Measurements from ENCODE around the gene LLCFC1. TPM values are rescaled to one million over a fixed set of nuclear protein-coding genes. Genes with fewer than 3 reads are reported as not detected.

The LLCFC1 gene
- total and polyA plus RNA-seq, 2 of the 13 experiments (the other 11 are each of a cell fraction or from before 2014, with no cell fraction given), result not detected

GRCh38 chr7:142957723-142958122, 18.4 kb downstream of the LLCFC1 start:
- ChIA-PET CTCF (ENCODE audit: low intra/inter-chr PET ratio, low total read pairs) (no interaction called here), POLR2A (no interaction called here)
- DNase-seq (ENCODE audit: low spot score) (no peak), FAIRE-seq (no peak), ATAC-seq (no peak)
- TF ChIP-seq ZNF773 (CRISPR knock-in tag; IDR thresholded peaks at IDR 0.05; ENCODE audit: borderline replicate concordance) (no peak), ZNF275 (CRISPR knock-in tag; IDR thresholded peaks at IDR 0.05; ENCODE audit: borderline replicate concordance) (no peak), ZNF12 (CRISPR knock-in tag; IDR thresholded peaks at IDR 0.05) (no peak), ZMYM3 (CRISPR knock-in tag; IDR thresholded peaks at IDR 0.05) (no peak)
- Histone ChIP-seq H3K4me1 (ENCODE audit: insufficient read depth, low read length) (no peaks in the 10 kb centered on the region), H3K9me3 (ENCODE audit: low read length) (no peaks in the 10 kb centered on the region), H3K9ac (ENCODE audit: insufficient read depth, low read depth, low read length) (no peak overlapping the region), H4K20me1 (ENCODE audit: insufficient read depth, low read length) (no peaks in the 10 kb centered on the region), H3K27me3 (ENCODE audit: control insufficient read depth in 1 of 2, insufficient read depth in 2 of 2, low read length in 2 of 2) (no peaks in the 10 kb centered on the region; a peak in 1 of 5 replicates), H2AFZ (ENCODE audit: low read length) (no peak overlapping the region), H3K79me2 (ENCODE audit: insufficient read depth, low read length) (no peaks in the 10 kb centered on the region), H3K4me3 (replicated peaks in 1 of 3; ENCODE audit: insufficient read depth in 1 of 3, low read depth in 2 of 3, low read length in 3 of 3) (no peak overlapping the region), H3K36me3 (replicated peaks in 1 of 2; ENCODE audit: control insufficient read depth in 1 of 2, insufficient read depth in 2 of 2, low read length in 2 of 2) (no peaks in the 10 kb centered on the region), H3K4me2 (ENCODE audit: low read depth, low read length) (no peak overlapping the region), H3K27ac (ENCODE audit: extremely low read length, insufficient read depth, low read length) (no peak overlapping the region)
- 54% methylated on average over 7 of the region's 8 CpGs for WGBS (ENCODE audit: low lambda C conversion rate)
- intact Hi-C loops (cut with micrococcal nuclease; ENCODE audit: unreplicated experiment), result no loop called here
- in situ Hi-C loops (cut with HindIII; ENCODE audit: extremely low pct_ligation_motif_present, low pct_unique_long_range_greater_than_20kb), result no loop called here
- no TSS peak for BruUV-seq (replicated peaks)

- Histone ChIP-seq H3K36me3 (replicated peaks in 1 of 2; ENCODE audit: control insufficient read depth in 1 of 2, insufficient read depth in 2 of 2, low read length in 2 of 2) (no peaks in the 10 kb centered on the region), H3K4me3 (replicated peaks in 1 of 3; ENCODE audit: insufficient read depth in 1 of 3, low read depth in 2 of 3, low read length in 3 of 3) (no peak overlapping the region), H3K9ac (ENCODE audit: insufficient read depth, low read depth, low read length) (no peak overlapping the region), H2AFZ (ENCODE audit: low read length) (no peak overlapping the region), H3K4me1 (ENCODE audit: insufficient read depth, low read length) (no peaks in the 10 kb centered on the region), H3K27me3 (ENCODE audit: control insufficient read depth in 1 of 2, insufficient read depth in 2 of 2, low read length in 2 of 2) (no peaks in the 10 kb centered on the region; a peak in 1 of 5 replicates), H3K9me3 (ENCODE audit: low read length) (no peaks in the 10 kb centered on the region), H3K4me2 (ENCODE audit: low read depth, low read length) (no peak overlapping the region), H3K79me2 (ENCODE audit: insufficient read depth, low read length) (no peaks in the 10 kb centered on the region), H3K27ac (ENCODE audit: extremely low read length, insufficient read depth, low read length) (no peak overlapping the region), H4K20me1 (ENCODE audit: insufficient read depth, low read length) (no peaks in the 10 kb centered on the region)
- FAIRE-seq, result no peak
- in situ Hi-C loops (cut with HindIII; ENCODE audit: extremely low pct_ligation_motif_present, low pct_unique_long_range_greater_than_20kb) (no loop called here), intact Hi-C loops (cut with micrococcal nuclease; ENCODE audit: unreplicated experiment) (no loop called here)
- no peak for ATAC-seq
- CTCF ChIA-PET (ENCODE audit: low intra/inter-chr PET ratio, low total read pairs), result no interaction called here
- no TSS peak for BruUV-seq (replicated peaks)
- POLR2A ChIA-PET, result no interaction called here
- TF ChIP-seq CBX2 (IDR thresholded peaks at IDR 0.05; ENCODE audit: low read depth, low read length), result no peak
- no peak for TF ChIP-seq CBX2 (CRISPR knock-in tag; IDR thresholded peaks at IDR 0.05; ENCODE audit: low read depth)
- DNase-seq (ENCODE audit: low spot score), result no peak
These were observed 19.9 kb downstream of the LLCFC1 start for GRCh38 chr7:142959202-142959601.

Measured in HepG2 (cell line).